IPS DF 6.9 (cell line): ENCODE data around the gene HJV.
"Not testable (repeated sequence)": the region's sequence is repeated elsewhere in the genome, so short reads cannot be mapped to it uniquely, and the experiment has no call there.

Experiments
- DNase-seq: peaks from one replicate; pipeline ENCODE4 v3.0.0-alpha.2; 2013; ENCODE audit warnings: low read depth, low spot score
- H3K27ac ChIP-seq: one replicate; pipeline ENCODE4 v1.5.1; 2013; ENCODE audit warnings: low read length, control low read depth
- H3K27me3 ChIP-seq: 2 replicates; pipeline ENCODE4 v1.6.1; 2013; ENCODE audit warnings: mild to moderate bottlenecking, low read length; ENCODE audit not compliant: control insufficient read depth, insufficient read depth
- H3K36me3 ChIP-seq: 2 replicates; pipeline ENCODE4 v1.6.1; 2013; ENCODE audit warnings: low read length; ENCODE audit not compliant: control insufficient read depth, insufficient read depth
- H3K4me1 ChIP-seq: 2 replicates; pipeline ENCODE4 v1.6.1; 2013; ENCODE audit warnings: low read length; ENCODE audit not compliant: control insufficient read depth, insufficient read depth
- H3K4me3 ChIP-seq: 2 replicates; pipeline ENCODE4 v1.5.1; 2013; ENCODE audit warnings: mild to moderate bottlenecking, low read length
- H3K9me3 ChIP-seq: 2 replicates; pipeline ENCODE4 v1.6.1; 2013; ENCODE audit warnings: low read length, inconsistent platforms; ENCODE audit not compliant: control insufficient read depth, insufficient read depth
- WGBS: extraction: QIAGEN DNeasy Blood & Tissue Kit; methylation state at CpG from one replicate; pipeline ENCODE4 v1.1.7; 2013; ENCODE audit warnings: mixed read lengths, missing lambda C conversion rate; ENCODE audit not compliant: insufficient read length, insufficient coverage; 5-methylcytosine and 5-hydroxymethylcytosine counted together

The HJV gene

GRCh38 chr1:146021622-146022402 lies at the start of gene HJV:
Gene HJV, minus strand, starts transcription at chr1:146021735. Its CDS starts 1,504 bp downstream, at chr1:146020231.
- Histone ChIP-seq H3K9me3 (no peaks in the 10 kb centered on the region), H3K4me1 (no peaks in the 10 kb centered on the region; the same call in 1 of the 2 replicates), H3K27ac (no peak within 1 kb of the TSS), H3K36me3 (no peaks in the 10 kb centered on the region), H3K27me3 (peaks cover 7% of the 10 kb centered on the region; the same call in 1 of the 2 replicates), H3K4me3 (no peak within 1 kb of the TSS)
- 100% methylated on average over 1 of the region's 5 CpGs for WGBS
- DNase-seq = no peak

GRCh38 chr1:146059148-146059547 lies 37.6 kb upstream of the HJV start:
- H3K4me3 ChIP-seq, H3K27ac ChIP-seq, DNase-seq, H3K36me3 ChIP-seq, H3K9me3 ChIP-seq, H3K27me3 ChIP-seq, H3K4me1 ChIP-seq: not testable (repeated sequence)
- no CpG with 5 or more reads among the region's 5 CpGs for WGBS

- DNase-seq = peak; percentile 78
- WGBS = no CpG with 5 or more reads among the region's 47 CpGs
Observed at GRCh38 chr1:146051852-146052676, 30.5 kb upstream of the HJV start.

GRCh38 chr1:146051452-146051851 lies 29.9 kb upstream of the HJV start:
- Histone ChIP-seq H3K27ac (no peak overlapping the region), H3K9me3 (no peaks in the 10 kb centered on the region), H3K4me1 (no peaks in the 10 kb centered on the region), H3K4me3 (no peak overlapping the region), H3K36me3 (no peaks in the 10 kb centered on the region), H3K27me3 (no peaks in the 10 kb centered on the region)
- no peak for DNase-seq
- WGBS = no CpG with 5 or more reads among the region's 15 CpGs

More at GRCh38 chr1:146051852-146052676, 30.5 kb upstream of the HJV start:
- not testable (repeated sequence) for H3K36me3 ChIP-seq, H3K27me3 ChIP-seq, H3K27ac ChIP-seq, H3K9me3 ChIP-seq, H3K4me1 ChIP-seq, H3K4me3 ChIP-seq

DNA sequence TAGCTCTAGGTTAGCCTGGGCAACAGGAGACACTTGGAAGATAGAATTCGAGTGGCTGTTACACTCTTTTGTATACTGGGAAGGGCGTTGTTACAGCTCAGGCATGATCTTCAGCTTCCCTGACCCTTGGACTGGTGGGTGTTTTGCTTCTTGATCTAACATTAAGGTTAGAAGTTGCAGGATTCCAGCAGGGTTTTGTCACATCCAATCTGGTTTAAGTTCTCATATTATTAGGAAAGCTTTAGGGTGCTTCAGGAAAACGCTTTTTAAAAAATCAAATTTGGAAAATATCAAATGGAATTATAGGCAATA lies 29.1 kb upstream of the HJV start:
- WGBS = no CpG with 5 or more reads among the region's 3 CpGs
- not testable (repeated sequence) for H3K36me3 ChIP-seq, DNase-seq, H3K4me1 ChIP-seq, H3K9me3 ChIP-seq, H3K4me3 ChIP-seq, H3K27ac ChIP-seq, H3K27me3 ChIP-seq

GRCh38 chr1:146049866-146050651 lies 28.5 kb upstream of the HJV start:
- not testable (repeated sequence) for DNase-seq, H3K4me1 ChIP-seq, H3K9me3 ChIP-seq, H3K27me3 ChIP-seq, H3K4me3 ChIP-seq, H3K27ac ChIP-seq, H3K36me3 ChIP-seq
- WGBS = no CpG with 5 or more reads among the region's 12 CpGs

- no CpG with 5 or more reads among the region's 27 CpGs for WGBS
- no peaks in the 10 kb centered on the region for H3K9me3 ChIP-seq
Observed at GRCh38 chr1:146049436-146049835, 27.9 kb upstream of the HJV start.

GRCh38 chr1:146048514-146049115 lies 27.1 kb upstream of the HJV start:
- WGBS = no CpG with 5 or more reads among the region's 8 CpGs
- not testable (repeated sequence) for H3K36me3 ChIP-seq, H3K4me1 ChIP-seq, DNase-seq, H3K9me3 ChIP-seq, H3K27ac ChIP-seq, H3K27me3 ChIP-seq, H3K4me3 ChIP-seq

More at GRCh38 chr1:146049436-146049835, 27.9 kb upstream of the HJV start:
- H3K4me1 ChIP-seq = no peaks in the 10 kb centered on the region
- no peak overlapping the region for H3K27ac ChIP-seq
- H3K4me3 ChIP-seq = no peak overlapping the region
- H3K36me3 ChIP-seq = no peaks in the 10 kb centered on the region
- DNase-seq = no peak
- no peaks in the 10 kb centered on the region for H3K27me3 ChIP-seq

- Histone ChIP-seq H3K36me3 (no peaks in the 10 kb centered on the region), H3K27ac (no peak overlapping the region), H3K4me3 (no peak overlapping the region), H3K27me3 (no peaks in the 10 kb centered on the region), H3K9me3 (no peaks in the 10 kb centered on the region), H3K4me1 (no peaks in the 10 kb centered on the region)
- no CpG with 5 or more reads among the region's 1 CpG for WGBS
- DNase-seq = no peak
Observed at GRCh38 chr1:146046664-146047063, 25.1 kb upstream of the HJV start.

DNA sequence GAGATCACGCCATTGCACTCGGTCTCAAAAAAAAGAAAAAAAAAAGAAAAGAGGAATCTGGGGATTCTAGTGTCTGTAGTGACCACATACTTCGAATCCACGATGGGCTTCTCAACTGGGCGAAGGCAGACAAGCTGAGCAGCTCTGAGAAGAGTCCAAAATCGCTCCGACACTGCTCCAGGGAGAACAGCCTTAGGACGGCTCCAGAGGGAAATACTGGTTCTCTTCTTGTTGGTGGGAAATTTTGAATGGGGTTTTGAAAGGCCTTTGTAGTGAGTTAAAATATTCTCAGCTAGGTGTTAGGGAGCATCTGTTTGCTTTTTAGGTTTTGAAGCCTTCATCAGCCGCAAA lies 18.3 kb upstream of the HJV start:
- no peak overlapping the region for H3K27ac ChIP-seq
- H3K9me3 ChIP-seq = no peaks in the 10 kb centered on the region
- DNase-seq = no peak
- no peaks in the 10 kb centered on the region for H3K36me3 ChIP-seq
- H3K27me3 ChIP-seq = no peaks in the 10 kb centered on the region
- WGBS = no CpG with 5 or more reads among the region's 9 CpGs
- H3K4me1 ChIP-seq = no peaks in the 10 kb centered on the region
- no peak overlapping the region for H3K4me3 ChIP-seq
